MM.1S (cell line): Measurements from ENCODE around the gene MKLN1.

Source experiments
- CTCF ChIP-seq: fragments of 300-600 bp; sonication (generic); IDR thresholded peaks from 2 replicates; pipeline ENCODE4 v1.5.1; 2016; ENCODE audit warnings: antibody characterized with exemption, low read length, mixed read lengths
- EZH2 ChIP-seq: fragments of 300-600 bp; sonication (generic); optimal IDR thresholded peaks from 2 replicates; pipeline ENCODE3; 2017; ENCODE audit warnings: low read depth, mild to moderate bottlenecking, antibody characterized with exemption, low read length, mixed read lengths
- EZH2phosphoT487 ChIP-seq: fragments of 300-600 bp; sonication (generic); IDR thresholded peaks from 2 replicates; pipeline ENCODE4 v1.6.1; 2018; ENCODE audit warnings: antibody characterized with exemption, low read length

GRCh38 chr7:131493081-131493480 is 165.4 kb downstream of the MKLN1 start:
- TF ChIP-seq CTCF: no peak
- TF ChIP-seq EZH2: no peak
- TF ChIP-seq EZH2phosphoT487: no peak
